NCI-H1105 (cell line): Measurements from ENCODE around the gene HORMAD2.
"Not testable (repeated sequence)": the region's sequence is repeated elsewhere in the genome, so short reads cannot be mapped to it uniquely, and the experiment has no call there.

Experiments used
- DNase-seq: peaks from one replicate; lab custom pipeline; 2025; lab: John Stamatoyannopoulos, UW

The HORMAD2 gene

GRCh38 chr22:30057375-30057774, 22.9 kb upstream of the HORMAD2 start:
- DNase-seq, result no peak

GRCh38 chr22:30059346-30060020, 20.8 kb upstream of the HORMAD2 start:
- not testable (repeated sequence) for DNase-seq

GRCh38 chr22:30061094-30061493, 19.2 kb upstream of the HORMAD2 start:
- not testable (repeated sequence) for DNase-seq

GRCh38 chr22:30062259-30062658, 18.0 kb upstream of the HORMAD2 start:
- no peak for DNase-seq

- no peak for DNase-seq
Observed at GRCh38 chr22:30062950-30063349, 17.3 kb upstream of the HORMAD2 start.

DNA sequence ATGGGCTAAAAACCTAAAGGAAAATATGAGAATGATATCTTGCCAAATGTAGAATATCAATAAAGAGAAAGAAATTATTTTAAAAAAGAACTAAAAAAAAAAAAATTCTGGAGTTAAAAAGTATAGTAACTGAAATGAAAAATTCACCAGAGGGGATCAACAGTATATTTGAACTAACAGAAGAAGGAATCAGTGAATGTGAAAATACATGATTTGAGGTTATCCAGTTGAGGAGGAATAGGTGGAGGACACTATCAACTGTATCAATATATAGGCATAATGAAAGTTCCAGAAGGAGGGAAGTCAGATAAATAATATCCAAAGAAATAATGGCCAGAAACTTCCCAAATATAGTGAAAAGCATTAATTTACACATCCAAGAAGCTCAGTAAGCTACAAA, 16.1 kb upstream of the HORMAD2 start:
- DNase-seq, result no peak

GRCh38 chr22:30073743-30074142, 6.5 kb upstream of the HORMAD2 start:
- DNase-seq, result no peak

GRCh38 chr22:30074147-30074546, 6.1 kb upstream of the HORMAD2 start:
- DNase-seq, result no peak

DNA sequence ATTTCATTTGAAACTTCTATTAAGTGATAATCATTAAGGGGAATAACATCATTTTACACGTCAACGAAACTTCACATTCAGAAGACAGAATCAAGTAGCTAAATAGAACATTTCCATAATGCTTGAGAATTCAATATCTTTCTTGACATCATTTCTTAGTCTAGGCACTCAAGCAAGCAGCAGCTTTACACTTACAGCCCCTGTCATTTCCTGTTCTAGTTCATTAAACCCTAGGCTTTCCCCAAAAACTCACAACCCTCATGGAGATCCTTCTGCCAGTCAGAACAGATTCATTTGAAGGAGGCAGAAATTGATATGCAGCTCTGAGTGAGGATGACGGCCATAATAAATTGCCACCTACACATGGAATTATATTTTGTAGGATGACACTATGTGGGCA, 5.3 kb upstream of the HORMAD2 start:
- DNase-seq, result no peak

DNA sequence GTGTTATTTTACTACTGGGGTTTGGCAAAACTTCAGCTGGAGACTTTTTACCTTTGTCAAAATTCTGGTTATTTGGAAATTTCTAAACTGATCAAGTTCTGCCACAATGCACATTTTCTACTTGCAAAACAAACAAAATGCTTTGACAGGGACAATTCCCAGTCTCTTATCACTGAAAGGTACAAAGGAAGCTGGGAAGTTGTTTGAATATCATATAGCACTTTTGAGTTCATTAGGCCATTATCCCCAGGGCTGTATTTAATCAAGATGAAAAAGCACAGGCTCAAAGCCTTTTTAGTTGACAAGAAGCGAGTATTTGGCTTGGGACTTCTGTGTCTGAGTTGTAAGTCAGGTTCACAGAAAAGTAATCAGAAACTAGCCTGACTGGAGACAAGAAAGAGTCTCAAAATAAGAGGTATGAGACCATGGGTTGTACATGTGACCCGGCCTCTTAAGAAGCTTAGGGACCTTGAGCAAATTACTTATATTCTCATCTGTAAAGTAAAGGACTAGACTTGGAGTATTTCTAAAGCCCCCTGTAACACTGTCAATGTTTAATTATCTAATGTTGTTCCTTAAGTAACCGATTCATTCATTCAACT, 2.9 kb upstream of the HORMAD2 start:
- DNase-seq, result no peak

DNA sequence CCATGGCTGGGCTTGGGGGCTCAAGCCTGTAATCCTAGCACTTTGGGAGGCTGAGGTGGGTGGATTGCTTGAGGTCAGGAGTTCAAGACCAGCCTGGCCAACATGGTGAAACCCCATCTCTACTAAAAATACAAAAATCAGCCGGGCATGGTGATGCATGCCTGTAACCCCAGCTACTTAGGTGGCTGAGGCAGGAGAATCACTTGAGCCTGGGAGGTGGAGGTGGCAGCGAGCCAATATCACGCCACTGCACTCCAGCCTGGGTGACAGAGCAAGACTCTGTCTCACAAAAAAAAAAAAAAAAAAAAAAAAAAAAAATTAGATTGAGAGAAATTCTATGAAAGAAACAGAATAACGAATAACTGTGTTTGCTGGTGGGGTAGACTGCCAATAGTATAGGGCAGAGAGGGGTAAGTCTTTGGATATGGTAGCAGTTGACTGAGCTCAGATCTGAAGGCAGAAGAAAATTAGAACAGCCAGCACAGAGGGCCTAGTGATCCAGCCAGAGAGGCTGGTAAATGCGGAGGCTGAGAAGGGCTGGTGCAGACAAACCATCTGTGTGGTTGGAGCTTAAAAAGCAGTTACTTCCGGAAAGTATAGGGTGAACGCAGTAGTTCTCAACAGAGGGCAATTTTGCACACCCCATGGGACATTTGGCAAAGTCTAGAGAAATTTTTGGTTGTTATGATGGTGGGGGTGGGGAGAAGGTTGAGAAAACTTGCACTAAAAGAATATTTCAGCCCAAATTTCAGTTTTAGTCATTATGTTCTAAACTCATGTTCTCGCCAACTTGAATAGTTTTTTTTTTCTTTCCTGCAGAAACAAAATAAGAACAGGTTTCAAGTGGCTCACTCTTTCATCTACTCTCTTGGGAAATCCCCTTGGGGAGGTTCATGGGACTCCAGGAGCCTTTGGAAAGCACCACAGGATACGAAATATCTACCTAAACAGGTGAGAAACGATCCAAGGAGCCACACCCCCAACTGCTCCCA, 1.6 kb upstream of the HORMAD2 start:
- DNase-seq, result no peak

- DNase-seq, result no peak
Observed at GRCh38 chr22:30080805-30081204, 541 bp downstream of the HORMAD2 start.

GRCh38 chr22:30086496-30086895, 6.2 kb downstream of the HORMAD2 start:
- DNase-seq, result no peak

- not testable (repeated sequence) for DNase-seq
Observed at GRCh38 chr22:30087037-30087436, 6.8 kb downstream of the HORMAD2 start.

DNA sequence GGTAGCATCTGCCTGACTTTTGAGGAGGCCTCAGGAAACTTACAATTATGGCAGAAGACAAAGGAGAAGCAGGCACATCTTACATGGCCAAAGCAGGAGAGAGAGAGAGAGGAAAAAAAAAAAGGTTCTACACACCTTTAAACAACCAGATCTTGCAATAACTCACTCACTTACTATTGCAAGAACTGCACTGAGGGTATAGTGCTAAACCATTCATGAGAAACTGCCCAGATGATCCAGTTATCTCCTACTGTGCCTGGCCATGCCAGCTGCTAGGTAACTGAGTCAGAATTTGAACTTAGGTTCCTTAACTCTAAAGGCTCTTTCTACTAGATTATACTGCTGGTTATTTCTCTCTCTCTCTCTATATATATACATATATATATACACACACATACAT, 7.3 kb downstream of the HORMAD2 start:
- DNase-seq, result no peak

- no peak for DNase-seq
Observed at GRCh38 chr22:30088468-30088867, 8.2 kb downstream of the HORMAD2 start.

DNA sequence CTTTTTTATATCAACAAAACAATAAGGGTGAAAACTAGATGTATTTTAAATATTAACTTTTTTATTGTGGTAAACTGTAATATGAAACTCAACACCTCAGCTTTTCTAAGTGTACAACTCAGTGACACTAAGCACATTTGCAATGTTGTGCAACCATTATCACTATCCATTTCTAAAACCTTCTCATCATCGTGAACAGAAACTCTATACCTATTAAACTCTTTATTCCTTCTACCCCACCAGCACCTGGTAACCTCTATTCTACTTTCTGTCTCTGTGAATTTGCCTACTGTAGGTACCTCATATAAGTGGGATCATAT, 9.4 kb downstream of the HORMAD2 start:
- DNase-seq, result no peak

GRCh38 chr22:30092686-30093085, 12.4 kb downstream of the HORMAD2 start:
- no peak for DNase-seq

DNA sequence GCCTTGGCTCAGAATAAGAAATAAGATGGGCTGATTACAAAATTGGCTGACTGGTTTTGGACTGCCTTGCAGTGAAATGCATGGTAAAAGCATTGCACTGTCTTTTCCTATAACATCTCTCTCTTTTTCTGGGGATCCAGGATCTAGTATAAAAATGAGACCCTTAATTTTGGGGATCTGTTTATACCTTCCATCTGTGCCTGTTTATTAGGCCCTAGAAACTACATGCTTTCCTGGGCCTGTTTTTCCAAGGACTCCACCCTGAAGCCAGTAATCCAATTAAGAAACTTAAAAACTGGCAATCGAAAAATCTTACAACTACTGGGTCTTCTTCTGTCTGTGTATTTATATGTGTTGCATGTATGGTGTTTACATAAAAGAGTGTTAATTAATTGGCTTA, 14.5 kb downstream of the HORMAD2 start:
- DNase-seq, result no peak

DNA sequence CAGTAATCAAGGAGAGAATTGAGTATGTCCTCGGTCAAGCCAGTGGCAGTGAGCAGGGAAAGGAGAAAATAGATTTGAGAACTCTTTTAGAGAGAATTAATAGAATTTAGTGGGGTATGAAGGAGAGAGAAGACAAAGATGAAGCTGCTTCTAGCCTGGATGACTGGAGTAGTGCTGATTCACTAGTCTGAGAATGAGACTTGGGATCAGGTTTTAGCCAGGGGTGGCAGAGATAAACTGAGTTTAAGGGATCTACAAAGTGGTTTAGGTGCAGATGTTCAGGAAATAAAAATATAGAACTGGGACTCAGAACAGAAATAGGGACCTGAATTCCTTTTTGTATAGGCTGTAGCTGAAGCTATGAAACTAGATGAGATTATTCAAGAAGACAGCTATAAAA, 17.6 kb downstream of the HORMAD2 start:
- DNase-seq, result no peak

- DNase-seq, result not testable (repeated sequence)
Observed at GRCh38 chr22:30100770-30101169, 20.5 kb downstream of the HORMAD2 start.

GRCh38 chr22:30104501-30105156, 24.4 kb downstream of the HORMAD2 start:
- no peak for DNase-seq
